K562 (cell line): Measurements from ENCODE around the gene ABHD4. TPM values are rescaled to one million over a fixed set of nuclear protein-coding genes. Genes with fewer than 3 reads are reported as not detected.
A peak's percentile ranks its signal among the peaks of the same experiment; 100 is the strongest.

ENCODE experiments used
- CBX1 ChIP-seq: sonication (generic); IDR thresholded peaks from 2 replicates; pipeline ENCODE4 v1.6.1; 2016; ENCODE audit warnings: antibody characterized with exemption, low read depth, mild to moderate bottlenecking
- CUX1 ChIP-seq: fragments of 200-800 bp; sonication (Bioruptor generic); IDR thresholded peaks from 2 replicates; pipeline ENCODE4 v1.6.1; 2016; ENCODE audit warnings: missing genetic modification characterization, missing compliant biosample characterization
- ERF ChIP-seq: fragments of 450-650 bp; formaldehyde crosslinking; IDR thresholded peaks from 2 replicates; pipeline ENCODE4 v1.4.0; 2020; ENCODE audit warnings: mild to moderate bottlenecking, mixed read lengths
- GTF2E2 ChIP-seq: fragments of 200-800 bp; sonication (Bioruptor generic); IDR thresholded peaks from 2 replicates; pipeline ENCODE4 v1.6.1; 2016; ENCODE audit warnings: missing genetic modification characterization, missing compliant biosample characterization
- HNRNPL ChIP-seq: fragments of 200-400 bp; formaldehyde crosslinking; IDR thresholded peaks from 2 replicates; pipeline ENCODE4 v1.6.1; 2017; ENCODE audit warnings: low read depth, mild to moderate bottlenecking, low read length
- HOMEZ ChIP-seq: fragments of 250-450 bp; sonication (Bioruptor Pico); IDR thresholded peaks from 2 replicates; pipeline ENCODE4 v1.4.0; 2020; ENCODE audit warnings: mild to moderate bottlenecking, moderate library complexity
- KDM5B ChIP-seq: fragments of 200-600 bp; sonication (generic); IDR thresholded peaks from 2 replicates; pipeline ENCODE4 v1.6.1; 2012; ENCODE audit warnings: low read depth, mild to moderate bottlenecking, moderate library complexity, low read length, control low read depth, inconsistent platforms; ENCODE audit not compliant: insufficient replicate concordance
- KHSRP ChIP-seq: fragments of 450-650 bp; IDR thresholded peaks from 2 replicates; pipeline ENCODE4 v1.6.1; 2017
- MTF1 ChIP-seq: fragments of 250-450 bp; sonication (Bioruptor Pico); IDR thresholded peaks from 2 replicates; pipeline ENCODE4 v1.9.0; 2021; ENCODE audit warnings: moderate library complexity, mild to moderate bottlenecking, inconsistent platforms, borderline replicate concordance
- TBP ChIP-seq: optimal IDR thresholded peaks from 2 replicates; pipeline ENCODE3; 2011; ENCODE audit warnings: low read depth, low read length, improper control_type of control experiment
- THAP12 ChIP-seq: fragments of 250-450 bp; sonication (Bioruptor Pico); IDR thresholded peaks from 2 replicates; pipeline ENCODE4 v1.9.0; 2021; ENCODE audit warnings: mild to moderate bottlenecking, inconsistent platforms
- XRCC5 ChIP-seq: fragments of 200-400 bp; formaldehyde crosslinking; IDR thresholded peaks from 2 replicates; pipeline ENCODE4 v1.6.1; 2017; ENCODE audit warnings: low read depth, mild to moderate bottlenecking, low read length
- ZC3H8 ChIP-seq: fragments of 450-650 bp; IDR thresholded peaks from 2 replicates; pipeline ENCODE4 v1.6.1; 2017
- ZKSCAN8 ChIP-seq: fragments of 200-800 bp; sonication (Bioruptor generic); IDR thresholded peaks from 2 replicates; pipeline ENCODE4 v1.6.1; 2016; ENCODE audit warnings: missing genetic modification characterization, missing compliant biosample characterization
- ZMIZ1 ChIP-seq, 2 experiments: fragments of 150-350 bp in 1 of 2; IDR thresholded peaks; 2 replicates each; pipeline ENCODE4 v1.6.1; 2012 to 2016; ENCODE audit warnings: low read depth in 2 of 2, low read length in 2 of 2, mild to moderate bottlenecking in 1 of 2, moderate library complexity in 1 of 2
- ZNF785 ChIP-seq: fragments of 250-450 bp; sonication (Bioruptor Pico); IDR thresholded peaks from 2 replicates; pipeline ENCODE4 v1.4.0; 2020; ENCODE audit warnings: mild to moderate bottlenecking
- polyA plus RNA-seq, 8 experiments: library from polyadenylated mRNA; depleted of rRNA in 4 of 8; stranded (reverse) in 5 of 8; unstranded in 3 of 8; fragments of >200 nt; fragmentation: Nextera tagmentation in 2 of 8; fragmentation: Illumina TruSeq in 1 of 8; extraction: Ambion mirVana in 2 of 8; extraction: Trizol in 1 of 8; gene quantifications; 2 replicates each; pipeline versions ENCODE4 v1.2.1 to v1.2.3, GENCODE V29; 2011 to 2014; ENCODE audit warnings: inconsistent platforms in 1 of 8, missing spikeins in 1 of 8
- total RNA-seq, 7 experiments: library from RNA; depleted of rRNA in 6 of 7; stranded (reverse); fragments of >200 nt in 6 of 7; fragmentation: Illumina TruSeq in 2 of 7; extraction: Trizol in 2 of 7; gene quantifications; 2 replicates each; pipeline versions ENCODE4 v1.2.1 to v1.2.3, GENCODE V29; 2011 to 2021; ENCODE audit warnings: low replicate concordance in 1 of 7

The ABHD4 gene
- total and polyA plus RNA-seq, 9 of the 15 experiments (the other 6 are each of a cell fraction or from before 2014, with no cell fraction given) = 3.6 to 12.0 (median 7.2) TPM

- TF ChIP-seq HOMEZ (CRISPR knock-in tag) (no peak), KDM5B (peak; percentile 35), MTF1 (CRISPR knock-in tag) (no peak), ZMIZ1 (IDR thresholded peaks at IDR 0.05; ENCODE audit: low read depth in 2 of 2, low read length in 2 of 2) (peak in 1 of 2 experiments; percentile 82; a peak in 2 of 4 replicates), HNRNPL (0 out of 2 replicates have a peak, but pooled peaks have one; percentile 43), ERF (CRISPR knock-in tag) (no peak), CBX1 (peak; percentile 98), ZC3H8 (peak; percentile 95), XRCC5 (no peak), TBP (peak; percentile 98), CUX1 (CRISPR knock-in tag) (no peak), ZNF785 (CRISPR knock-in tag) (no peak), GTF2E2 (tag) (peak; percentile 86), KHSRP (no peak), THAP12 (CRISPR knock-in tag) (no peak), ZKSCAN8 (CRISPR knock-in tag) (peak; percentile 78; the same call in 1 of the 2 replicates)
Measured at GRCh38 chr14:22650960-22651521, 52.9 kb downstream of the ABHD4 start (continued).
